ENCODE results near the gene TSFM.

- TF ChIP-seq GABPA (IDR thresholded peaks at IDR 0.05; ENCODE audit: low read depth) (no peak), CTCF (IDR thresholded peaks at IDR 0.05; ENCODE audit: insufficient read depth, low read length) (no peak)
Observed at GRCh38 chr12:57760347-57760982, 22.1 kb upstream of the TSFM start.
